BLaER1 treated with 17β-estradiol and CSF1 and Interleukin-3, amounts not matched to agents 10 nM and 100 nM (cell line): Measurements from ENCODE around the gene MAP2K6.

ENCODE experiments used
- H3K27ac ChIP-seq, 11 experiments: shearing (Covaris generic); formaldehyde crosslinking; 2 replicates each; pipeline ENCODE4 v1.8.1; 2022
- H3K27me3 ChIP-seq, 11 experiments: shearing (Covaris generic); formaldehyde crosslinking; 2 replicates each; pipeline ENCODE4 v1.8.1; 2022
- H3K36me3 ChIP-seq, 11 experiments: shearing (Covaris generic); formaldehyde crosslinking; 2 replicates each; pipeline ENCODE4 v1.8.1; 2022
- H3K4me1 ChIP-seq, 10 experiments: shearing (Covaris generic); formaldehyde crosslinking; 2 replicates each; pipeline ENCODE4 v1.8.1; 2022
- H3K4me2 ChIP-seq, 11 experiments: shearing (Covaris generic); formaldehyde crosslinking; 2 replicates each; pipeline ENCODE4 v1.8.1; 2022
- H3K4me3 ChIP-seq, 10 experiments: shearing (Covaris generic); formaldehyde crosslinking; 2 replicates each; pipeline ENCODE4 v1.8.1; 2022
- H3K9ac ChIP-seq, 11 experiments: shearing (Covaris generic); formaldehyde crosslinking; 2 replicates each; pipeline ENCODE4 v1.8.1; 2022
- H3K9me3 ChIP-seq, 11 experiments: shearing (Covaris generic); formaldehyde crosslinking; replicated peaks in 1 of 11; 2 replicates each; pipeline ENCODE4 v1.8.1; 2022
- H4K20me1 ChIP-seq, 11 experiments: shearing (Covaris generic); formaldehyde crosslinking; 2 replicates each; pipeline ENCODE4 v1.8.1; 2022
- Cebpa-rat ChIP-seq, 11 experiments: shearing (Covaris generic); IDR thresholded peaks; 2 replicates each; pipeline ENCODE4 v1.8.1; 2022

Gene MAP2K6

GRCh38 chr17:69455040-69455439, 40.5 kb downstream of the MAP2K6 start:
- Histone ChIP-seq H4K20me1 (peaks cover 0 to 7% (median 0%) of the 10 kb centered on the region in 11 experiments; a peak in 1 of 22 replicates), H3K4me2 (peak overlapping the region in 9 of 11 experiments; percentile 11 to 82 (median 60); a peak in 14 of 22 replicates), H3K27me3 (peaks cover 0 to 6% (median 0%) of the 10 kb centered on the region in 11 experiments; a peak in 1 of 22 replicates), H3K9me3 (peaks cover 0 to 4% (median 0%) of the 10 kb centered on the region in 11 experiments; a peak in 2 of 22 replicates), H3K36me3 (no peaks in the 10 kb centered on the region), H3K4me3 (no peak overlapping the region), H3K27ac (no peak overlapping the region), H3K4me1 (peaks cover 8 to 76% (median 52%) of the 10 kb centered on the region in 10 experiments; a peak in 18 of 20 replicates), H3K9ac (no peak overlapping the region)
- TF ChIP-seq Cebpa-rat (IDR thresholded peaks at IDR 0.05): no peak

- no peak for TF ChIP-seq Cebpa-rat (IDR thresholded peaks at IDR 0.05)
- no peak overlapping the region for H3K4me3 ChIP-seq
- H3K4me2 ChIP-seq: no peak overlapping the region
- H3K9ac ChIP-seq: no peak overlapping the region
- no peaks in the 10 kb centered on the region for H3K36me3 ChIP-seq
- H3K27me3 ChIP-seq: peaks cover 0 to 6% (median 0%) of the 10 kb centered on the region in 11 experiments; a peak in 1 of 22 replicates
- no peak overlapping the region for H3K27ac ChIP-seq
- H3K4me1 ChIP-seq: peaks cover 3 to 57% (median 35%) of the 10 kb centered on the region in 10 experiments; a peak in 16 of 20 replicates
- H3K9me3 ChIP-seq: peaks cover 0 to 3% (median 0%) of the 10 kb centered on the region in 11 experiments; a peak in 1 of 22 replicates
- H4K20me1 ChIP-seq: no peaks in the 10 kb centered on the region; a peak in 1 of 22 replicates
Observed at GRCh38 chr17:69457603-69458002, 43.1 kb downstream of the MAP2K6 start.

- H3K4me2 ChIP-seq: no peak overlapping the region
- H3K9me3 ChIP-seq: peaks cover 0 to 6% (median 0%) of the 10 kb centered on the region in 11 experiments; a peak in 2 of 22 replicates
- H4K20me1 ChIP-seq: no peaks in the 10 kb centered on the region
- peaks cover 0 to 25% (median 3%) of the 10 kb centered on the region in 10 experiments; a peak in 8 of 20 replicates for H3K4me1 ChIP-seq
- no peak overlapping the region for H3K27ac ChIP-seq
- peaks cover 0 to 3% (median 0%) of the 10 kb centered on the region in 11 experiments; a peak in 1 of 22 replicates for H3K36me3 ChIP-seq
- no peak for TF ChIP-seq Cebpa-rat (IDR thresholded peaks at IDR 0.05)
- no peak overlapping the region for H3K9ac ChIP-seq
- no peak overlapping the region for H3K4me3 ChIP-seq
- H3K27me3 ChIP-seq: no peaks in the 10 kb centered on the region
Observed at GRCh38 chr17:69460963-69461922, 46.7 kb downstream of the MAP2K6 start.

GRCh38 chr17:69461951-69462369, 47.5 kb downstream of the MAP2K6 start:
- peaks cover 0 to 3% (median 0%) of the 10 kb centered on the region in 11 experiments; a peak in 1 of 22 replicates for H3K36me3 ChIP-seq
- no peaks in the 10 kb centered on the region for H3K27me3 ChIP-seq
- TF ChIP-seq Cebpa-rat (IDR thresholded peaks at IDR 0.05): no peak
- no peak overlapping the region for H3K4me3 ChIP-seq
- H3K9ac ChIP-seq: no peak overlapping the region
- no peaks in the 10 kb centered on the region for H4K20me1 ChIP-seq
- no peak overlapping the region for H3K4me2 ChIP-seq
- peaks cover 0 to 6% (median 0%) of the 10 kb centered on the region in 11 experiments; a peak in 2 of 22 replicates for H3K9me3 ChIP-seq
- H3K4me1 ChIP-seq: peaks cover 0 to 17% (median 0%) of the 10 kb centered on the region in 10 experiments; a peak in 6 of 20 replicates
- H3K27ac ChIP-seq: no peak overlapping the region

- no peaks in the 10 kb centered on the region for H4K20me1 ChIP-seq
- H3K4me3 ChIP-seq: no peak overlapping the region
- peaks cover 0 to 3% (median 0%) of the 10 kb centered on the region in 11 experiments; a peak in 1 of 22 replicates for H3K36me3 ChIP-seq
- no peak overlapping the region for H3K27ac ChIP-seq
- no peak overlapping the region for H3K9ac ChIP-seq
- H3K9me3 ChIP-seq: peaks cover 0 to 6% (median 0%) of the 10 kb centered on the region in 11 experiments; a peak in 1 of 22 replicates
- no peaks in the 10 kb centered on the region for H3K27me3 ChIP-seq
- no peak overlapping the region for H3K4me2 ChIP-seq
- peaks cover 0 to 9% (median 0%) of the 10 kb centered on the region in 10 experiments; a peak in 4 of 20 replicates for H3K4me1 ChIP-seq
- TF ChIP-seq Cebpa-rat (IDR thresholded peaks at IDR 0.05): no peak
Observed at GRCh38 chr17:69462882-69463281, 48.4 kb downstream of the MAP2K6 start.

- no peak for TF ChIP-seq Cebpa-rat (IDR thresholded peaks at IDR 0.05)
- H3K4me3 ChIP-seq: no peak overlapping the region
- no peaks in the 10 kb centered on the region for H3K27me3 ChIP-seq
- H4K20me1 ChIP-seq: no peaks in the 10 kb centered on the region
- H3K4me2 ChIP-seq: no peak overlapping the region
- H3K27ac ChIP-seq: no peak overlapping the region
- peaks cover 0 to 5% (median 0%) of the 10 kb centered on the region in 10 experiments; a peak in 3 of 20 replicates for H3K4me1 ChIP-seq
- peaks cover 0 to 12% (median 0%) of the 10 kb centered on the region in 11 experiments; a peak in 3 of 22 replicates for H3K9me3 ChIP-seq
- no peak overlapping the region for H3K9ac ChIP-seq
- H3K36me3 ChIP-seq: peaks cover 0 to 9% (median 0%) of the 10 kb centered on the region in 11 experiments; a peak in 1 of 22 replicates
Observed at GRCh38 chr17:69466451-69466850, 52.0 kb downstream of the MAP2K6 start.

- H3K9ac ChIP-seq: no peak overlapping the region
- H4K20me1 ChIP-seq: no peaks in the 10 kb centered on the region
- H3K4me3 ChIP-seq: no peak overlapping the region
- no peak overlapping the region for H3K27ac ChIP-seq
- H3K27me3 ChIP-seq: no peaks in the 10 kb centered on the region
- H3K9me3 ChIP-seq: peaks cover 0 to 12% (median 0%) of the 10 kb centered on the region in 11 experiments; a peak in 3 of 22 replicates
- H3K4me1 ChIP-seq: peaks cover 0 to 5% (median 0%) of the 10 kb centered on the region in 10 experiments; a peak in 3 of 20 replicates
- TF ChIP-seq Cebpa-rat (IDR thresholded peaks at IDR 0.05): no peak
- H3K4me2 ChIP-seq: no peak overlapping the region
- H3K36me3 ChIP-seq: peaks cover 0 to 9% (median 0%) of the 10 kb centered on the region in 11 experiments; a peak in 1 of 22 replicates
Observed at GRCh38 chr17:69466905-69467667, 52.6 kb downstream of the MAP2K6 start.

- Histone ChIP-seq H3K4me3 (no peak overlapping the region), H3K36me3 (peaks cover 0 to 9% (median 0%) of the 10 kb centered on the region in 11 experiments; a peak in 1 of 22 replicates), H3K9ac (no peak overlapping the region), H3K9me3 (peaks cover 0 to 12% (median 0%) of the 10 kb centered on the region in 11 experiments; a peak in 4 of 22 replicates), H3K27me3 (no peaks in the 10 kb centered on the region), H4K20me1 (no peaks in the 10 kb centered on the region), H3K4me2 (no peak overlapping the region), H3K27ac (no peak overlapping the region), H3K4me1 (peaks cover 0 to 5% (median 0%) of the 10 kb centered on the region in 10 experiments; a peak in 3 of 20 replicates)
- TF ChIP-seq Cebpa-rat (IDR thresholded peaks at IDR 0.05): no peak
Observed at GRCh38 chr17:69468207-69468606, 53.7 kb downstream of the MAP2K6 start.
